Measurements from ENCODE around the gene MAP4K3.

- TF ChIP-seq CTCF (IDR thresholded peaks at IDR 0.05; ENCODE audit: insufficient read depth, low read length) (no peak), SPI1 (IDR thresholded peaks at IDR 0.05; ENCODE audit: borderline replicate concordance, low read depth) (no peak)
Measured at GRCh38 chr2:39241588-39241987, 195.5 kb downstream of the MAP4K3 start.

Measured in HL-60 (cell line).